ENCODE results near the gene FAM90A26.
"Not testable (repeated sequence)": the region's sequence is repeated elsewhere in the genome, so short reads cannot be mapped to it uniquely, and the experiment has no call there.

DNA sequence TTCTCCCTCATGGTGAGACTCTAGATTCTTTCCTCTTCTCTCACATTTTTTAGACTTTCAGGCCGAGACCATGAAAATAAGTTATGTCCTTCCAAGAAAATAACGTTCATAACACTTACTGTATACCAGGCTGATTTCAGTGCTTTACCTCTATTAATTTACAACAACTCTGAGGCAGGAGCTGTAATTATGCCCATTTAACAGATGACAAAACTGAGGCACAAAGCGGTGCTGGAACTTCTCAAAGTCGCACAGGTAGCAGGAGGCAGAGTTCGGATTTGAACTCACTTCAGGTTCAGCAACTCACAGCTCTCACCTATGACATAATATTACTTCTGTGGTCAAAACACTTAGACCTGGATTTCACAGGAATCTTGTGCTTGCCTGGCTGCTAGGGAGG, 36.2 kb upstream of the FAM90A26 start:
- TF ChIP-seq SIRT6 (IDR thresholded peaks at IDR 0.05; ENCODE audit: low read length); POLR2AphosphoS5 (IDR thresholded peaks at IDR 0.05; ENCODE audit: low read depth, low read length); MAFK (IDR thresholded peaks at IDR 0.05; ENCODE audit: low read depth, low read length); TCF12 (IDR thresholded peaks at IDR 0.05; ENCODE audit: low read depth, low read length); EP300 (IDR thresholded peaks at IDR 0.05; ENCODE audit: borderline replicate concordance in 1 of 2, low read depth in 2 of 2, low read length in 2 of 2): not testable (repeated sequence)
- TF ChIP-seq, protein P1, sequence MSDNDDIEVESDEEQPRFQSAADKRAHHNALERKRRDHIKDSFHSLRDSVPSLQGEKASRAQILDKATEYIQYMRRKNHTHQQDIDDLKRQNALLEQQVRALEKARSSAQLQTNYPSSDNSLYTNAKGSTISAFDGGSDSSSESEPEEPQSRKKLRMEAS (IDR thresholded peaks at IDR 0.05) = not testable (repeated sequence)
- TF ChIP-seq, protein P2, sequence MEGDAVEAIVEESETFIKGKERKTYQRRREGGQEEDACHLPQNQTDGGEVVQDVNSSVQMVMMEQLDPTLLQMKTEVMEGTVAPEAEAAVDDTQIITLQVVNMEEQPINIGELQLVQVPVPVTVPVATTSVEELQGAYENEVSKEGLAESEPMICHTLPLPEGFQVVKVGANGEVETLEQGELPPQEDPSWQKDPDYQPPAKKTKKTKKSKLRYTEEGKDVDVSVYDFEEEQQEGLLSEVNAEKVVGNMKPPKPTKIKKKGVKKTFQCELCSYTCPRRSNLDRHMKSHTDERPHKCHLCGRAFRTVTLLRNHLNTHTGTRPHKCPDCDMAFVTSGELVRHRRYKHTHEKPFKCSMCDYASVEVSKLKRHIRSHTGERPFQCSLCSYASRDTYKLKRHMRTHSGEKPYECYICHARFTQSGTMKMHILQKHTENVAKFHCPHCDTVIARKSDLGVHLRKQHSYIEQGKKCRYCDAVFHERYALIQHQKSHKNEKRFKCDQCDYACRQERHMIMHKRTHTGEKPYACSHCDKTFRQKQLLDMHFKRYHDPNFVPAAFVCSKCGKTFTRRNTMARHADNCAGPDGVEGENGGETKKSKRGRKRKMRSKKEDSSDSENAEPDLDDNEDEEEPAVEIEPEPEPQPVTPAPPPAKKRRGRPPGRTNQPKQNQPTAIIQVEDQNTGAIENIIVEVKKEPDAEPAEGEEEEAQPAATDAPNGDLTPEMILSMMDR (IDR thresholded peaks at IDR 0.05; ENCODE audit: control extremely low read depth in 1 of 3, insufficient read depth in 1 of 3, low read depth in 1 of 3, low read length in 3 of 3) = not testable (repeated sequence)
